ENCODE results near the gene EDEM2.
"Not testable (repeated sequence)": the region's sequence is repeated elsewhere in the genome, so short reads cannot be mapped to it uniquely, and the experiment has no call there.

Gene EDEM2

DNA sequence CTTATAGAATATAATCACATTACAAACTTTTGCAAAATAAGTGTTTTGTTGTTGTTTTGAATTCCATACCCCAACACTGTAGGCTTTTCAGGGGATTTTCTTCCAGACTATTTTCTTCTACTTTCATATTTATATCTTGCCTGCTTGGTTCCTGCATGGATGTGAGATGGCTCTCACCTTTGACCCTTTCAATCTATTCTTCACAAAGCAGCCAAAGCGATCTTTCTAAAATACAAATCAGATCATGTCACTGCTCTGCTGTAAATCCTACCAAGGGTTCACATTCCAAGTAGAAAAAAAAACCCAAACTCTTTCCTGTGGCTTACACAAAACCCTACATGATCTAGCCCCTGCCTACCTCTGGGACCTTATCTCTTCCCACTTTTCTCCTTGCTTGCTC is 29.5 kb downstream of the EDEM2 start:
- Histone ChIP-seq H3K79me1 (ENCODE audit: low read length) (no peaks in the 10 kb centered on the region), H3K56ac (ENCODE audit: low read length) (no peak overlapping the region), H3K4ac (ENCODE audit: low read depth, low read length) (no peak overlapping the region), H3K9ac (ENCODE audit: low read length) (no peak overlapping the region), H3K36me3 (ENCODE audit: control insufficient read depth, insufficient read depth, low read length) (no peaks in the 10 kb centered on the region), H2BK15ac (replicated peaks; ENCODE audit: low read depth) (no peak overlapping the region), H4K8ac (ENCODE audit: low read depth, low read length) (no peak overlapping the region), H2AK5ac (ENCODE audit: low read length) (no peak overlapping the region), H3K79me2 (ENCODE audit: control insufficient read depth, insufficient read depth, low read length) (no peaks in the 10 kb centered on the region), H2BK5ac (ENCODE audit: low read length) (no peak overlapping the region), H3K23ac (ENCODE audit: low read length) (no peak overlapping the region), H3K4me3 (ENCODE audit: low read length) (no peak overlapping the region), H3K27ac (ENCODE audit: low read depth, low read length) (no peak overlapping the region), H3K4me2 (ENCODE audit: low read length) (no peak overlapping the region), H3K4me1 (ENCODE audit: control insufficient read depth, low read depth, low read length) (no peaks in the 10 kb centered on the region), H2BK120ac (ENCODE audit: low read depth, low read length) (no peak overlapping the region), H4K5ac (ENCODE audit: low read length) (no peak overlapping the region), H3K27me3 (ENCODE audit: insufficient read depth, low read length, poor library complexity) (no peaks in the 10 kb centered on the region), H3K18ac (ENCODE audit: low read length) (no peak overlapping the region)
- no CpG with 5 or more reads among the region's 1 CpG for WGBS (ENCODE audit: extremely low coverage, insufficient coverage, low lambda C conversion rate)
- no peak for DNase-seq

- Histone ChIP-seq H2BK15ac (replicated peaks; ENCODE audit: low read depth) (no peak overlapping the region), H3K23ac (ENCODE audit: low read length) (no peak overlapping the region), H2AK5ac (ENCODE audit: low read length) (no peak overlapping the region), H3K9ac (ENCODE audit: low read length) (no peak overlapping the region), H3K56ac (ENCODE audit: low read length) (no peak overlapping the region), H3K79me1 (ENCODE audit: low read length) (no peaks in the 10 kb centered on the region), H3K4ac (ENCODE audit: low read depth, low read length) (no peak overlapping the region), H3K4me2 (ENCODE audit: low read length) (no peak overlapping the region), H3K36me3 (ENCODE audit: control insufficient read depth, insufficient read depth, low read length) (no peaks in the 10 kb centered on the region), H3K4me3 (ENCODE audit: low read length) (no peak overlapping the region), H3K27me3 (ENCODE audit: insufficient read depth, low read length, poor library complexity) (no peaks in the 10 kb centered on the region), H2BK120ac (ENCODE audit: low read depth, low read length) (no peak overlapping the region), H4K8ac (ENCODE audit: low read depth, low read length) (no peak overlapping the region), H3K79me2 (ENCODE audit: control insufficient read depth, insufficient read depth, low read length) (no peaks in the 10 kb centered on the region), H3K4me1 (ENCODE audit: control insufficient read depth, low read depth, low read length) (no peaks in the 10 kb centered on the region), H2BK5ac (ENCODE audit: low read length) (no peak overlapping the region), H3K18ac (ENCODE audit: low read length) (no peak overlapping the region), H4K5ac (ENCODE audit: low read length) (no peak overlapping the region), H3K27ac (ENCODE audit: low read depth, low read length) (no peak overlapping the region)
- no peak for DNase-seq
Measured at GRCh38 chr20:35117196-35117595, 29.9 kb downstream of the EDEM2 start.

GRCh38 chr20:35116258-35116657 is 30.9 kb downstream of the EDEM2 start:
- Histone ChIP-seq H4K5ac (ENCODE audit: low read length) (no peak overlapping the region), H3K9ac (ENCODE audit: low read length) (no peak overlapping the region), H3K79me2 (ENCODE audit: control insufficient read depth, insufficient read depth, low read length) (no peaks in the 10 kb centered on the region), H2AK5ac (ENCODE audit: low read length) (no peak overlapping the region), H3K27ac (ENCODE audit: low read depth, low read length) (no peak overlapping the region), H3K4me2 (ENCODE audit: low read length) (no peak overlapping the region), H4K8ac (ENCODE audit: low read depth, low read length) (no peak overlapping the region), H3K79me1 (ENCODE audit: low read length) (no peaks in the 10 kb centered on the region), H2BK15ac (replicated peaks; ENCODE audit: low read depth) (no peak overlapping the region), H3K27me3 (ENCODE audit: insufficient read depth, low read length, poor library complexity) (no peaks in the 10 kb centered on the region), H3K4me1 (ENCODE audit: control insufficient read depth, low read depth, low read length) (no peaks in the 10 kb centered on the region), H3K36me3 (ENCODE audit: control insufficient read depth, insufficient read depth, low read length) (no peaks in the 10 kb centered on the region), H3K23ac (ENCODE audit: low read length) (no peak overlapping the region), H3K4ac (ENCODE audit: low read depth, low read length) (no peak overlapping the region), H3K56ac (ENCODE audit: low read length) (no peak overlapping the region), H3K18ac (ENCODE audit: low read length) (no peak overlapping the region), H2BK120ac (ENCODE audit: low read depth, low read length) (no peak overlapping the region), H3K4me3 (ENCODE audit: low read length) (no peak overlapping the region), H2BK5ac (ENCODE audit: low read length) (no peak overlapping the region)
- no CpG with 5 or more reads among the region's 4 CpGs for WGBS (ENCODE audit: extremely low coverage, insufficient coverage, low lambda C conversion rate)
- DNase-seq: no peak

DNA sequence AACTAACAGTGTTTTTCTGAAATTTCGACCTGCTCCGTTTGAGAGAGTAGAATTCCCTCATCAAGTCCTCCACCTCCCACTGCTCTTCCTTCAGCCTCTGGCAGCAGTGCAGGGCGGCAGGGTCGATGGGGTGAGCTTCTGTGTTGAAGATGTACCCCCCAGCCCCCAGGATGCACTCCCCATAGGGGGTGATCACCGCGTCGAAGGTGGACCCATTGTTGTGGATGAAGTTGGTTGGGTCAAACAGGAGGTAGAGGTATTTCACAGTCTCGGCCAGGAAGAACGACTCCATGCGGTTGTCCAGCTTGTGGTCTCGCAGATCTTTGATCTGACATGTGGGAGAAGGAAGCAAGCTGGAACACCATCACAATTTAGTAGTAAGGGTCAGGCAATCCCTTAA is 31.5 kb downstream of the EDEM2 start:
- Histone ChIP-seq H3K23ac (ENCODE audit: low read length) (no peak overlapping the region), H3K27me3 (ENCODE audit: insufficient read depth, low read length, poor library complexity) (no peaks in the 10 kb centered on the region), H3K79me1 (ENCODE audit: low read length) (no peaks in the 10 kb centered on the region), H3K4me3 (ENCODE audit: low read length) (no peak overlapping the region), H3K4me2 (ENCODE audit: low read length) (no peak overlapping the region), H3K79me2 (ENCODE audit: control insufficient read depth, insufficient read depth, low read length) (no peaks in the 10 kb centered on the region), H3K4me1 (ENCODE audit: control insufficient read depth, low read depth, low read length) (no peaks in the 10 kb centered on the region), H4K8ac (ENCODE audit: low read depth, low read length) (no peak overlapping the region), H3K56ac (ENCODE audit: low read length) (no peak overlapping the region), H4K5ac (ENCODE audit: low read length) (no peak overlapping the region), H3K18ac (ENCODE audit: low read length) (no peak overlapping the region), H3K9ac (ENCODE audit: low read length) (no peak overlapping the region), H3K27ac (ENCODE audit: low read depth, low read length) (no peak overlapping the region), H2BK5ac (ENCODE audit: low read length) (no peak overlapping the region), H3K4ac (ENCODE audit: low read depth, low read length) (no peak overlapping the region), H2AK5ac (ENCODE audit: low read length) (no peak overlapping the region), H2BK120ac (ENCODE audit: low read depth, low read length) (no peak overlapping the region), H3K36me3 (ENCODE audit: control insufficient read depth, insufficient read depth, low read length) (no peaks in the 10 kb centered on the region), H2BK15ac (replicated peaks; ENCODE audit: low read depth) (no peak overlapping the region)
- WGBS (ENCODE audit: extremely low coverage, insufficient coverage, low lambda C conversion rate): no CpG with 5 or more reads among the region's 11 CpGs
- no peak for DNase-seq

GRCh38 chr20:35112276-35112675 is 34.9 kb downstream of the EDEM2 start:
- H3K9ac ChIP-seq (ENCODE audit: low read length); H4K8ac ChIP-seq (ENCODE audit: low read depth, low read length); H2BK120ac ChIP-seq (ENCODE audit: low read depth, low read length); H3K23ac ChIP-seq (ENCODE audit: low read length); H3K56ac ChIP-seq (ENCODE audit: low read length); H2BK15ac ChIP-seq (replicated peaks; ENCODE audit: low read depth); H3K4me3 ChIP-seq (ENCODE audit: low read length); H3K4me1 ChIP-seq (ENCODE audit: control insufficient read depth, low read depth, low read length); H3K79me2 ChIP-seq (ENCODE audit: control insufficient read depth, insufficient read depth, low read length); H4K5ac ChIP-seq (ENCODE audit: low read length); DNase-seq; H3K4me2 ChIP-seq (ENCODE audit: low read length); H3K36me3 ChIP-seq (ENCODE audit: control insufficient read depth, insufficient read depth, low read length); H3K18ac ChIP-seq (ENCODE audit: low read length); H2AK5ac ChIP-seq (ENCODE audit: low read length); H3K27me3 ChIP-seq (ENCODE audit: insufficient read depth, low read length, poor library complexity); H2BK5ac ChIP-seq (ENCODE audit: low read length); H3K4ac ChIP-seq (ENCODE audit: low read depth, low read length); H3K27ac ChIP-seq (ENCODE audit: low read depth, low read length); H3K79me1 ChIP-seq (ENCODE audit: low read length): not testable (repeated sequence)
- no CpG with 5 or more reads among the region's 5 CpGs for WGBS (ENCODE audit: extremely low coverage, insufficient coverage, low lambda C conversion rate)

- no peak overlapping the region for H3K9ac ChIP-seq (ENCODE audit: low read length)
- no peak overlapping the region for H2BK15ac ChIP-seq (replicated peaks; ENCODE audit: low read depth)
- H2BK5ac ChIP-seq (ENCODE audit: low read length): no peak overlapping the region
- H4K8ac ChIP-seq (ENCODE audit: low read depth, low read length): no peak overlapping the region
- no peak overlapping the region for H4K5ac ChIP-seq (ENCODE audit: low read length)
- no peak overlapping the region for H3K56ac ChIP-seq (ENCODE audit: low read length)
- no peak overlapping the region for H3K4me3 ChIP-seq (ENCODE audit: low read length)
- no peak for DNase-seq
- H2AK5ac ChIP-seq (ENCODE audit: low read length): no peak overlapping the region
- H3K4ac ChIP-seq (ENCODE audit: low read depth, low read length): no peak overlapping the region
- no peak overlapping the region for H3K4me2 ChIP-seq (ENCODE audit: low read length)
- WGBS (ENCODE audit: extremely low coverage, insufficient coverage, low lambda C conversion rate): no CpG with 5 or more reads among the region's 4 CpGs
- no peak overlapping the region for H2BK120ac ChIP-seq (ENCODE audit: low read depth, low read length)
- H3K18ac ChIP-seq (ENCODE audit: low read length): no peak overlapping the region
- no peaks in the 10 kb centered on the region for H3K79me2 ChIP-seq (ENCODE audit: control insufficient read depth, insufficient read depth, low read length)
- H3K27me3 ChIP-seq (ENCODE audit: insufficient read depth, low read length, poor library complexity): no peaks in the 10 kb centered on the region
- H3K4me1 ChIP-seq (ENCODE audit: control insufficient read depth, low read depth, low read length): no peaks in the 10 kb centered on the region
- no peak overlapping the region for H3K27ac ChIP-seq (ENCODE audit: low read depth, low read length)
- no peaks in the 10 kb centered on the region for H3K79me1 ChIP-seq (ENCODE audit: low read length)
- no peaks in the 10 kb centered on the region for H3K36me3 ChIP-seq (ENCODE audit: control insufficient read depth, insufficient read depth, low read length)
- H3K23ac ChIP-seq (ENCODE audit: low read length): no peak overlapping the region
Measured at GRCh38 chr20:35111141-35111888, 35.8 kb downstream of the EDEM2 start.

Data from mesendoderm (in vitro differentiated cells).